Retinal pigment epithelial cell (primary cell): Measurements from ENCODE around the gene ADAM15.

Experiments used
- DNase-seq: peaks from one replicate; pipeline ENCODE4 v3.0.0-alpha.2; 2010; ENCODE audit warnings: low read depth
- H3K4me3 ChIP-seq: 2 replicates; pipeline ENCODE4 v1.5.1; 2011; ENCODE audit warnings: mild to moderate bottlenecking, low read length, control low read depth, moderate library complexity
- CTCF ChIP-seq: conservative IDR thresholded peaks from 2 replicates; pipeline ENCODE4 v1.5.1; 2011; ENCODE audit warnings: low read depth, low read length, control low read depth, inconsistent platforms

ADAM15 gene

GRCh38 chr1:155040358-155041093 lies 10.6 kb upstream of the ADAM15 start:
- TF ChIP-seq CTCF, result no peak
- H3K4me3 ChIP-seq, result no peak overlapping the region
- DNase-seq, result no peak

GRCh38 chr1:155042789-155043188 lies 8.3 kb upstream of the ADAM15 start:
- no peak for TF ChIP-seq CTCF
- no peak overlapping the region for H3K4me3 ChIP-seq
- DNase-seq, result no peak

- DNase-seq, result no peak
- H3K4me3 ChIP-seq, result no peak overlapping the region
- TF ChIP-seq CTCF, result no peak
Observed at GRCh38 chr1:155043301-155043702, 7.8 kb upstream of the ADAM15 start.

DNA sequence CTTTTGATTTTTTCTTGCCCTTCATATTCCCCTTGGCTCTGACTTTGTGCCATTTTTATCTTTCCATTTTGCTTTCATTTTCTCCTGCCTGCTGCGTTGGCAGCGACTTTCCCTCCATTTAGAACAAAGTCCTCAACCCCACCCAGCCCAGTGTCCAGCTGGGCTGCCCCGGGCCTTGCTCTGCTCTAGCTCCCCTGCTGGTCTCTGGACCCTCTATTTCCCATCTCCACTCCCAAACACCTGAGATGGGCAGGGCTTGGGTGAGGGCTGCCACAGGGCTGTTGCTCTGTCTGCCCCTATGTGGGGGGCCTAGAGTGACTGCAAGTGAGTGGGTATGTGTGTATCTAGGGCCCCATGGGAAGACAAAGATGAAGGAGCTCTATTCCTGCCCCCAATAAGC lies 7.3 kb upstream of the ADAM15 start:
- TF ChIP-seq CTCF, result no peak
- no peak overlapping the region for H3K4me3 ChIP-seq
- DNase-seq, result no peak

DNA sequence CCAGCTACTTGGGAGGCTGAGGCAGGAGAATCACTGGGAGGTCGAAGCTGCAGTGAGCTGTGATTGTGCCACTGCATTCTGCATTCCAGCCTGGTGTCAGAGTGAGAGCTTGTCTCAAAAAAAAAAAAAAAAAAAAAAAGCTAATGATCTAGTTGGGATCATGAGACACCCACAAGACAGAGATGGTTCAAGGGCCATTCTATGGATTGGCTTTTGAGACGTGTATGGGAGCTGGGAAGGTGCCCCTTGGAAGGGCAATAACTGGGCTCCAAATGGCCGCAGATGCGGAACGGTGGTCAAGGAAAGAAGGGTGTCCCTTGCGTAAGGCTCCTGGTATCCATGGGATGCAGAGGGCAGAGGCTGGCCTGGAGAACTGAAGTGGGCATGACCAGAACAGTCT lies 6.8 kb upstream of the ADAM15 start:
- DNase-seq, result no peak
- TF ChIP-seq CTCF, result no peak
- H3K4me3 ChIP-seq, result no peak overlapping the region

DNA sequence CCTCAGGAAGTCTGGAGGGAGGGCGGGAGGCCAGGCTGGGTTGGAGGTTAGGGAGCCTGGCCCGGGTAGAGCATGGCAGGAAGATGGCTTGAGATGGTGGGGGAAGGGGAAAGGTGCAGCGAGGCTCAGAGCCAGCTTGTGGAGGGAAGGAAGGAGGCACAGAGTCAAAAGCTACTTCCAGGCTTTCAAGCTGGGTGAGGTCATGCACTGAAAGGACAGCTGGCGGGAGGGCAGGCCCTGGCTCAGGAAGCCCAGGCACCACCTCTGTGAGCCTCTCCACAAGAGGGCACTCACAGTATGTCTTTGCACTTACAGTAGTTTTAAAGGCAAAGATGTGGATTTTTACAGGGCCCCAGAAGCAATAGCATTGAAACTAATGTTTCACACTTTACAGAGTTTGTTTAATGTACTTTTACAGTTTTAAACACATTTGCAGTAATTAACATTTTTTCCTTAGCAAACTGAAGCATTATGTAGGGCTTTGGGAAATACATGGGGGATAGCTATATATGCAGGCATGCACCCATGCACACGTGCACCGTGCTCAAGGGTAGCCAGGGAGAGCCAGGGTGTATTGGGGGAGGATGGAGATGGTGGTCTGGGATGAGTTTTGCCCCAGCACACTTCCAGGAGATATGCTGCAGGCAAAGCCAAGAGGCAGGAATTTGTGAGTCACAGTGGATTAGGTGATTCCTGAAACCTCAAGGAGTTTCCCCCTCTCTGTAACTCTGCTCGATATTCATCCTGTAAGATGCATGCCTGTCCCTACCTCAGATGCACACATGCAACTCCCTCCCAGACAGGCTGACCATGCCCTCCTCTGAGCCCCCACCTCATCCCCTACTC lies 6.1 kb upstream of the ADAM15 start:
- no peak for DNase-seq
- TF ChIP-seq CTCF, result peak; percentile 77
- H3K4me3 ChIP-seq, result no peak overlapping the region
